B cell (primary cell): Measurements from ENCODE around the gene GDAP1L1. TPM values are rescaled to one million over a fixed set of nuclear protein-coding genes. Genes with fewer than 3 reads are reported as not detected.

ENCODE experiments used
- ATAC-seq: fragments of 200-7000 bp; cut with Tn5 transposase; one replicate; pipeline ENCODE4 v1.10.0; 2021; ENCODE audit warnings: low read depth, mild to moderate bottlenecking, moderate number of reproducible peaks, moderate library complexity
- CTCF ChIA-PET: fragments of 350-600 bp; sonication (Branson Sonifier 250); formaldehyde crosslinking; loops from one replicate; lab custom pipeline; 2021; ENCODE audit warnings: antibody characterized with exemption, inconsistent platforms; lab: Charles Lee
- POLR2A ChIA-PET: fragments of 350-600 bp; sonication (Branson Sonifier 250); formaldehyde crosslinking; loops from one replicate; lab custom pipeline; 2021; ENCODE audit warnings: antibody characterized with exemption; lab: Charles Lee
- DNase-seq: peaks from one replicate; pipeline ENCODE4 v3.0.0; 2013
- H2AFZ ChIP-seq: 2 replicates; pipeline ENCODE4 v1.6.1; 2012; ENCODE audit warnings: mild to moderate bottlenecking, low read depth, low read length; ENCODE audit not compliant: insufficient read depth, poor library complexity, severe bottlenecking
- H3K27ac ChIP-seq, 2 donors: 1 replicate in 1 of 2; 2 replicates in 1 of 2; pipeline ENCODE4 v1.5.1; 2012 to 2013; ENCODE audit warnings: low read length in 2 of 2, mild to moderate bottlenecking in 2 of 2, moderate library complexity in 1 of 2
- H3K27me3 ChIP-seq, 4 experiments: fragments of 200-600 bp in 1 of 4; sonication (generic) in 1 of 4; replicated peaks in 1 of 4; 1 replicate in 2 of 4; 2 replicates in 2 of 4; pipeline versions ENCODE4 v1.6.1 to v1.7.0; 2013 to 2016; ENCODE audit warnings: low read length in 3 of 4, mild to moderate bottlenecking in 2 of 4, mixed read lengths in 1 of 4, moderate library complexity in 1 of 4; ENCODE audit not compliant: insufficient read depth in 4 of 4, control insufficient read depth in 3 of 4; ENCODE audit errors: control extremely low read depth in 1 of 4
- H3K36me3 ChIP-seq, 2 experiments: replicated peaks in 1 of 2; 1 replicate in 1 of 2; 2 replicates in 1 of 2; pipeline versions ENCODE4 v1.6.1 to v1.7.1; 2013; ENCODE audit warnings: low read length in 1 of 2; ENCODE audit not compliant: insufficient read depth in 2 of 2, control insufficient read depth in 1 of 2; ENCODE audit errors: control extremely low read depth in 1 of 2, extremely low read depth in 1 of 2
- H3K4me1 ChIP-seq, 2 donors: fragments of 200-600 bp in 1 of 2; sonication (generic) in 1 of 2; 1 replicate in 1 of 2; 2 replicates in 1 of 2; pipeline versions ENCODE4 v1.5.1 to v1.6.1; 2013 to 2017; ENCODE audit warnings: low read length in 2 of 2; ENCODE audit not compliant: control insufficient read depth in 2 of 2, insufficient read depth in 2 of 2
- H3K4me2 ChIP-seq: replicated peaks from 2 replicates; pipeline ENCODE3; 2012; ENCODE audit warnings: mild to moderate bottlenecking, low read depth, low read length; ENCODE audit not compliant: poor library complexity, severe bottlenecking
- H3K4me3 ChIP-seq, 5 experiments: fragments of 200-600 bp in 1 of 5; sonication (generic) in 1 of 5; 1 replicate in 3 of 5; 2 replicates in 2 of 5; pipeline versions ENCODE4 v1.5.1 to v1.7.0; 2011 to 2016; ENCODE audit warnings: low read length in 4 of 5, mild to moderate bottlenecking in 4 of 5, low read depth in 2 of 5, control low read depth in 1 of 5, moderate library complexity in 1 of 5; ENCODE audit not compliant: insufficient read depth in 1 of 5; ENCODE audit errors: control extremely low read depth in 1 of 5, extremely low read depth in 1 of 5
- H3K79me2 ChIP-seq: fragments of 200-600 bp; sonication (generic); one replicate; pipeline ENCODE4 v1.6.0; 2016; ENCODE audit warnings: low read length; ENCODE audit not compliant: control insufficient read depth, insufficient read depth
- H3K9ac ChIP-seq: fragments of 200-600 bp; sonication (generic); 2 replicates; pipeline ENCODE4 v1.6.1; 2017; ENCODE audit warnings: mild to moderate bottlenecking, low read length, moderate library complexity
- H3K9me3 ChIP-seq, 3 donors: one replicate each; pipeline versions ENCODE4 v1.6.1 to v1.7.1; 2013; ENCODE audit warnings: low read length in 2 of 3; ENCODE audit not compliant: control insufficient read depth in 2 of 3, insufficient read depth in 1 of 3; ENCODE audit errors: control extremely low read depth in 1 of 3
- H4K20me1 ChIP-seq: 2 replicates; pipeline ENCODE4 v1.6.0; 2012; ENCODE audit warnings: mild to moderate bottlenecking, low read length; ENCODE audit not compliant: insufficient read depth, control insufficient read depth, poor library complexity, severe bottlenecking
- H3K27ac Mint-ChIP-seq: one replicate; pipeline ENCODE4 v1.8.0; 2021; ENCODE audit warnings: mixed read lengths
- H3K27me3 Mint-ChIP-seq: one replicate; pipeline ENCODE4 v1.8.0; 2021; ENCODE audit warnings: mixed read lengths
- H3K4me1 Mint-ChIP-seq: one replicate; pipeline ENCODE4 v1.8.0; 2021; ENCODE audit warnings: mixed read lengths
- H3K4me3 Mint-ChIP-seq: one replicate; pipeline ENCODE4 v1.8.0; 2021; ENCODE audit warnings: mixed read lengths
- H3K9me3 Mint-ChIP-seq: one replicate; pipeline ENCODE4 v1.8.0; 2022; ENCODE audit warnings: mixed read lengths; ENCODE audit not compliant: insufficient read depth
- CTCF ChIP-seq: fragments of 200-600 bp; IDR thresholded peaks from one replicate; pipeline ENCODE4 v1.8.0; 2022; ENCODE audit warnings: antibody characterized with exemption, mild to moderate bottlenecking
- EZH2 ChIP-seq: IDR thresholded peaks from 2 replicates; pipeline ENCODE4 v1.6.1; 2012; ENCODE audit warnings: borderline replicate concordance, low read depth, mild to moderate bottlenecking, moderate library complexity, low read length; ENCODE audit not compliant: insufficient read depth, poor library complexity, severe bottlenecking
- WGBS: methylation state at CpG from one replicate; pipeline ENCODE4 v1.1.5; 2013; ENCODE audit warnings: missing lambda C conversion rate; ENCODE audit not compliant: insufficient coverage; 5-methylcytosine and 5-hydroxymethylcytosine counted together
- intact Hi-C: fragments of 100-400 bp; cut with micrococcal nuclease; formaldehyde crosslinking; loops from one replicate; pipeline ENCODE4 v1.10.0; 2022
- polyA plus RNA-seq: library from polyadenylated mRNA; depleted of rRNA; stranded (reverse); fragments of >200 nt; gene quantifications from 2 replicates; pipeline ENCODE4 v1.2.3, GENCODE V29; 2012
- total RNA-seq, 2 donors: library from RNA; stranded (reverse); fragments of 120-200 nt in 1 of 2; gene quantifications; 1 replicate in 1 of 2; 2 replicates in 1 of 2; pipeline versions ENCODE4 v1.2.3 to v1.2.4, GENCODE V29; 2013 to 2022

The GDAP1L1 gene
- total and polyA plus RNA-seq, 2 donors (not counting 1 experiment from before 2014, with no cell fraction given), result not detected

- no peak overlapping the region for H3K4me3 Mint-ChIP-seq
- no peaks in the 10 kb centered on the region for H3K9me3 Mint-ChIP-seq
- ATAC-seq (no peak), DNase-seq (no peak)
- WGBS, result 68% methylated on average over 4 of the region's 4 CpGs
- no peak overlapping the region for H3K4me2 ChIP-seq
- no peak overlapping the region for H3K9ac ChIP-seq
- no peak overlapping the region for H2AFZ ChIP-seq
- intact Hi-C loops, result no loop called here
- H3K36me3 ChIP-seq, result no peaks in the 10 kb centered on the region
- peaks cover 0 to 36% (median 11%) of the 10 kb centered on the region in 4 experiments for H3K27me3 ChIP-seq
- TF ChIP-seq EZH2, result no peak
- no peak for TF ChIP-seq CTCF
- H3K4me3 ChIP-seq, result no peak overlapping the region
- H3K79me2 ChIP-seq, result no peaks in the 10 kb centered on the region
- H3K4me1 Mint-ChIP-seq, result peaks cover 3% of the 10 kb centered on the region
- H3K27ac ChIP-seq, result no peak overlapping the region
- H4K20me1 ChIP-seq, result no peaks in the 10 kb centered on the region
- H3K9me3 ChIP-seq, result peaks cover 0 to 4% (median 0%) of the 10 kb centered on the region in 3 donors
- CTCF ChIA-PET, result no interaction called here
- H3K27me3 Mint-ChIP-seq, result peaks cover 33% of the 10 kb centered on the region
- no peaks in the 10 kb centered on the region for H3K4me1 ChIP-seq
- H3K27ac Mint-ChIP-seq, result no peak overlapping the region
- POLR2A ChIA-PET, result no interaction called here
Observed at GRCh38 chr20:44251284-44251683, 4.2 kb downstream of the GDAP1L1 start.

- ChIA-PET POLR2A (no interaction called here), CTCF (no interaction called here)
- TF ChIP-seq EZH2 (no peak), CTCF (no peak)
- Histone ChIP-seq H3K27me3 (peaks cover 0 to 18% (median 5%) of the 10 kb centered on the region in 4 experiments), H3K9ac (no peak overlapping the region), H3K36me3 (no peaks in the 10 kb centered on the region), H3K4me3 (no peak overlapping the region), H3K4me1 (no peaks in the 10 kb centered on the region), H3K9me3 (no peaks in the 10 kb centered on the region), H4K20me1 (no peaks in the 10 kb centered on the region), H3K79me2 (no peaks in the 10 kb centered on the region), H3K27ac (no peak overlapping the region), H2AFZ (no peak overlapping the region), H3K4me2 (no peak overlapping the region)
- WGBS, result 96% methylated on average over 3 of the region's 3 CpGs
- ATAC-seq, result no peak
- no peak for DNase-seq
- Mint-ChIP-seq H3K4me3 (no peak overlapping the region), H3K27me3 (peaks cover 18% of the 10 kb centered on the region), H3K9me3 (no peaks in the 10 kb centered on the region), H3K4me1 (no peaks in the 10 kb centered on the region), H3K27ac (no peak overlapping the region)
- intact Hi-C loops, result no loop called here
Observed at GRCh38 chr20:44253528-44253927, 6.4 kb downstream of the GDAP1L1 start.
